Activated CD8-positive, alpha-beta memory T cell treated with anti-CD3 and anti-CD28 coated beads for 36 hours (primary cell): ENCODE results near the gene RDH16. TPM values are rescaled to one million over a fixed set of nuclear protein-coding genes. Genes with fewer than 3 reads are reported as not detected.
"Not testable (repeated sequence)": the region's sequence is repeated elsewhere in the genome, so short reads cannot be mapped to it uniquely, and the experiment has no call there.

Experiments
- CTCF ChIA-PET: fragments of 350-600 bp; sonication (Branson Sonifier 250); formaldehyde crosslinking; loops from one replicate; lab custom pipeline; 2021; ENCODE audit warnings: antibody characterized with exemption; lab: Charles Lee
- POLR2A ChIA-PET: fragments of 350-600 bp; sonication (Branson Sonifier 250); formaldehyde crosslinking; loops from one replicate; lab custom pipeline; 2021; ENCODE audit warnings: antibody characterized with exemption; lab: Charles Lee
- total RNA-seq, 2 experiments: library from RNA; stranded (reverse); gene quantifications; one replicate each; pipeline ENCODE4 v1.2.3, GENCODE V29; 2021

The RDH16 gene
- total RNA-seq, 2 experiments from 2014 or later, result 0.19 to 0.27 TPM

DNA sequence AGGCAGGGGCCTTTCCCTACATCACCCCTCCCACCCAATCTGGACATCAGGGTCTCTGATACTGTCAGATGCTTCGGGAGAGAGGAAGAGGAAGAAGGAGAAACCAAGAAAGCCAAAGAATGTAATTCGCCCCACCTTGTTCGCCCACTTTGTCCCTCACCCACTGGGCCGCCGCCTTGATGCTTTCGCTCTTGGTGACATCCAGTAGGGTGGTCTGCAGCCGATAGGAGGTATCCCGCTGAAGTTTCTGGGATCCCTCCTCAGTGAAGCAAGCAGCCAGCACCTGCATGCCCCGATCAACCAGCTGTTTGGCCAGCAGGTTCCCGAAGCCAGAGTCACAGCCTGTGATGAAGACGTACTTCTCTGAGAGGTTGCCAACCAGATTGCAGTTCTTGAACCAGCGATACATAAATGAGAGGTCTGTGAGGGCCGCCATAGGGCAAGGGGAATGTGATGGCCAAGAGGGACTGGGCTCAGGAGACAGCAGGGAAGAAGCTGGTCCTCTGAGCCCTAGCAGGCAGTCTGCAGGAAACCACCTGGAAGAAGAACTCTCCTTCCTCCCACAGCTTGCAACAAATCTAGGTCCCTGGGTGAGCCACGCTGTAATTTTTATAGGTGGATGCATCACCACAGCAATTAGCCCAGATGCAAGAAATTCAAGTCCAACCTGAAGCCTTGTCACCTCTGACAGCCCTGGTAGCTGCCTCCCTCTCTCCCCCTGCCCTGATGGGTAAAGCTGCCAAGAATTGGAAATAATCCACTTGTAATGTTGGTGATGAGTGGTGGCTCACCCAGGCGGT is 23.4 kb downstream of the RDH16 start, which contains the start of gene SDR9C7:
TSS of gene SDR9C7 (minus strand) at position 583 of the 800 bp plus-strand sequence. CDS start at position 436, 147 bp downstream.
- POLR2A ChIA-PET, result no interaction called here
- CTCF ChIA-PET, result no interaction called here

DNA sequence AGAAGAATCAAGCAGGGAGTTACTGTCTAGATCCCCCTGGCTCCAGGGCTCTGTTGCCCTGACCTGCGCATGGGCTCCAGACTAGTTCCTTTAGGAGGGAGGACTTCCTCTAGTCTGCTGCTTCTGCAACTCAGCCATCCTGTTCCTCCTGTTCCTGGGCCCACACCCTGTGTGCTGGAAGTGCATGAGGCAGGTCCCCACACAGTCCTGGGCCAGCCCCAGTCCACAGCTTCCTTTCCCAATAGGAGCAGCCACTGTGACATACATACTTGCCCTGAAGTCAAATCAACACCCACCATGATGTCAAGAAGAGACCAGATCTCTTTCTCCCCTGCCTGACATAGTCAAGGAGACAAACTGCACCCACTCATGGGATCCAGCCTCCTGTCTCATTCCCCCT is 24.5 kb downstream of the RDH16 start:
- ChIA-PET CTCF (no interaction called here), POLR2A (no interaction called here)

DNA sequence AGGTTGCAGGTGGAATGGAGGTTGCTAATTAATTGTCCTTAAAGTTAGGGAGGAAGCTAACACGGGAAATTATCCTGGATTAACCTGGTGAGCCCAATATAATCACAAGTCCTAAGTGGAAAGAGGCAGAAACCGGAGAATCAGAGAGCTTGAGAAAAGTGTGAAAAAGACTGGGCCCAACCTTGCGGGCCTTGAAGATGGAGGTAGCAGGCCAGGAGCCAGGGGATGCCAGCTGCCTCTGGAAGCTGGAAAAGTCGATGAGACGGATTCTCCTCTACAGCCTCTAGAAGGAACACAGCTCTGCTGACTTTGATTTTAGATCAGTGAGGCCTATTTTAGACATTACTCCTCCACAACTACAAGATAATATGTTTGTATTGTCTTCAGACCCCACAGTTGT is 25.3 kb downstream of the RDH16 start:
- CTCF ChIA-PET, result no interaction called here

DNA sequence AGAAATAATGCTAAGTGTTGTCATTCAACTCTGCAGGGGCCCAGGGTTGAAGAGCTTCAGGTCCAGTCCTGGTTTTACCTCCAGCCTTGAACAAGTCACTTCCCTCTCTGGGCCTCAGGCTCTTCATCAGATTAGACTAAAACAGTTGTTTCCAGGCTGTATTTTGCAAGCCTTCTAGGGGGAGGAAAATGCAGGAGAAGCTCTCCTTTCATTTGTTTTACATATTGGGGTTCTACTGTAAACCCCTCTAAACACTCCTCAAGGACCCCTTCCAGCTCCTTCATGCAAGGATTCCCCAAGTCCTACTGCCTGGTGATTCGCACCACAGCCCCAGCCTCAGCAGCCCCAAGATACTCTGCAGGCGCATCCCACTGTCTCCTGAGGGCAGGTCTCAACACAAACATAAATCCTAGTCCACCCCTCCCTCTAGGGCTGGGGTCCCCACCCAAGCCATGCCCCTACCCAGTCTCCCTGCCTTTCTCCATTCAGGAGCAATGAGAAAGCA is 25.9 kb downstream of the RDH16 start:
- ChIA-PET CTCF (no interaction called here), POLR2A (no interaction called here)

More for the DNA sequence above, 25.3 kb downstream of the RDH16 start:
- POLR2A ChIA-PET, result no interaction called here

DNA sequence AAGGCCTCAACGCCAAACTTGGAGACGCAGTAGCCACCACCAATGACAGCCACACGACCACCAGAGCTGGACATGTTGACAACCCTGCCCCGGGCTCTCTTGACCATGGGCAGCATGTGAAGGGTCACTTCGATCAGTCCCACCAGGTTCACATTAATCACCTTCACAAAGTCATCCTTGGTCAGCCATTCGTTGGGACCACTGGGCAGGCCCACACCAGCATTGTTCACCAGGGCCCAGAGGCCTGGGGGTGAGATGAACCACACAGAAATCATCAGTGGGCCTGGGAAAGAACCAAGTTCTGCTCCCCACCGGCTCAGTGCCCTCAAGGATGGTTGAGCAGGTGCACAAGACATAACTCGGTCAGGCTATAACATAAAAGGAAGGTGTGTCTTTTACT is 27.2 kb downstream of the RDH16 start:
- POLR2A ChIA-PET, result no interaction called here
- CTCF ChIA-PET, result no interaction called here

DNA sequence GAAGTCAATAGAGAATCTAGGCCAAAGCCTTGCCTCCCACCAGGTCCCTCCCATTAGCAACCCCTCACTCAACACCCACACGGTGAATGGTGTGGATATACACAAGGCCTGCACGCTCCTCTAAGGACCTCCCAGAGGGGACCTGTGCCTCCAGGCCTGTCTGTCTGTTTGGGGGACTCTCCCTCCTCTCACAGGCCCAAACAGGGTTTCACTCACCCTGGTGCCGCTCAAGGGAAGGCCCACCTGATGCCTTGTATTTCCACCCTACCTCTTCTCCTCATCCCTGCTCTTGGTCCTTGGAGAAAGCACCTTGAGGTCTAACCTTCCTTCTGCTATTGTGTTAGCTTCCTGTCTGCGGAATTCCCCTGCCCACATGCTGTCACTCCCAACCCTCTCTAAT is 27.6 kb downstream of the RDH16 start:
- ChIA-PET POLR2A (no interaction called here), CTCF (no interaction called here)

DNA sequence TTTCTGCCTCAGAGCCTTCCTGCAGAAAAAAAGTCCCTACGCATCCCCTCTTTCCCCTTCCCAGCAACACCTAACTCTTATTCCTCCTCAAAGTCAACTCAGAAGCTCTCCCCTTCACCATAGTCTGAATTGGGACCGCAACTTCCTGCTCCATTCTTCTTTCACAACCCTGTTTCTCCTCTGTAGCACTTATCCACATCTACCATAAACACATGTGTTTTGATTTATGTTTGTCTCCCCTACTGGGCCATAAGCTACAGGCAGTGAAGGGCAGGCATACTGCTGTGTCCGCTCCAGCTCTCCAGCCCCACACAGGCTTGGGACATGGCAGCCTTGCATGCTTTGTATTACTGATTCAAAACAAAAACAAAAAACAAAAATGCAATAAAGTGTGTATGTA is 29.1 kb downstream of the RDH16 start:
- ChIA-PET CTCF (no interaction called here), POLR2A (no interaction called here)

DNA sequence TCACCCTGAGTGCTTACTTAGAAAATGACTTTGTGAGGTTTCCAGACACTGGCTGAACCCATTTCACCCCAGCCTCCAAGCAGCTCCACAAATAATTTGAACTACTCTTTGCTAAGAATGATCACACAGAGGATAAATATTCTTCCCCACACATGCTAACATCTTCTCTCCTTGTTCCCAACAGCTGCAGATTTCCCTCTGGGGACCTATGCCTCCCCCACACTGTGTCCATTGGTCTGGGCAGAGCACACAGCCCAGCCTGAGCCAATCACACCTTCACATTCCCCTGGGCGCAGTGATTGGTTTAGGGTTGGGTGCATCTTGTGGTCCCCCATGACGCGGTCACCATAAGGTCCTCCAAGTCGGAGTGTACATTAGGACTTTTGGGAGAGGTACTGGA is 30.1 kb downstream of the RDH16 start:
- POLR2A ChIA-PET, result no interaction called here
- CTCF ChIA-PET, result no interaction called here

DNA sequence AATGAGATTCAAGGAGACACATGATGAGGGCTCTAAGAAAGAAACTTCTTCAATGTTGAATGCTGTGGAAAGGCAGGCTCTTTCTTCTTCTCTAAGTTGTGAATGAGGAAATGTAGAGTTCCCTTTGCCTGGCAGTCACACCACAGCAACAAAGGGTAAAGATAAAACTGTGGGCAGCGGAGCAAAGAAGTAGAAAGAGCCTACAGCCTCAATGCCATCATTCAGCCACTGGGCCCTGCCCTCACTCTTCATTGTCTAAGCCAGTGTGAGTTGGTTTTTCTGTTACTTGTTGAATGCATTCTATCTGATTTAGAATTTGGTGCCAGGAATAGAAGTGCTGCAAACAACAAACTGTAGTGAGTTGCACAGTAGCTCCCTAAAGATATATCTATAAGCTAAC is 35.4 kb downstream of the RDH16 start:
- POLR2A ChIA-PET, result no interaction called here
- CTCF ChIA-PET, result no interaction called here

DNA sequence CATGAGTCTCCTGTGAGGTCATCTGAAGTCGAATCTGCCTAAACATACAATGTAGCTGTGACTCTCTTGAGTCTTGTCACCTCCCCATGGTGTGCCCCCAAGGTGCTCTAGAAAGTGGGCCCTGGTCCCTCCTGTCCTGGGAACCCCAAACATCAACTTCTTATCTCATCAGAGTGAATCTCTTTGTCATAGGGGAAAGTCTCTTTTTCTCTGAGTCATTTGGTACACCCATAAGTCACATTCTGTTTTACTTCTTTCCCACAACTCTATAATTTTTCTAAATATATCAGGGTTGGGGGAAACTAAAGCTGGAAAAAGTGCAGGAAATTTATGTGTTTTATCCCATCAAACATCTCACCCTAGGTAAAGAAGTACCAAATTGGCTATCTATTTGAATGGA is 36.1 kb downstream of the RDH16 start:
- ChIA-PET POLR2A (no interaction called here), CTCF (no interaction called here)

DNA sequence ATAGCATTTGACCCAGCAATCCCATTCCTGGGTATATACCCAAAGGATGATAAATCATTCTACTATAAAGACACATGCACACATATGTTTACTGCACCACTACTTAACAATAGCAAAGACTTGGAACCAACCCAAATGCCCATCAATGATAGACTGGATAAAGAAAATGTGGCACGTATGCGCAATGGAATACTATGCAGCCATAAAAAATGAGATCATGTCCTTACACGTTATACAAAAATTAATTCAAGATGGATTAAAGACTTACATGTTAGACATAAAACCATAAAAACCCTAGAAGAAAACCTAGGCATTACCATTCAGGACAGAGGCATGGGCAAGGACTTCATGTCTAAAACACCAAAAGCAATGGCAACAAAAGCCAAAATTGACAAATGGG is 39.3 kb downstream of the RDH16 start:
- CTCF ChIA-PET, result interaction anchor here (0.7 kb wide), 1 partner anchor 341 kb away, joined by 3 read pairs; no protein-coding TSS in a partner anchor
- POLR2A ChIA-PET, result not testable (repeated sequence)

DNA sequence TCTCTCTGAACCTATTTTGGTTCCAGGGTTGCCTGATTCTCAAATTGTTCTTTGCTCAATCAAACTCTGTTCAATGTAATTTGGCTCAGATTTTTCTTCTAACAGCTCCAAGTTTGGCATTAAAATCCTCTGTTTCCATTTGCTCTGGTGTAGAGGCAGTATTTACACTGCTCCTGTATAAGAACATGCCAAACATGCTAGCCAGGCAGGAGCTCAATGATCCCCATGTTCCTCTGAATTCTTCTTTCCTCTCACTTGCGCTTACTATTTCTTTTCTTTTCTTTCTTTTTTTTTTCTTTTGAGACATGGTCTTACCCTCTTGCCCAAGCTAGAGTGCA is 40.4 kb downstream of the RDH16 start:
- CTCF ChIA-PET, result no interaction called here

DNA sequence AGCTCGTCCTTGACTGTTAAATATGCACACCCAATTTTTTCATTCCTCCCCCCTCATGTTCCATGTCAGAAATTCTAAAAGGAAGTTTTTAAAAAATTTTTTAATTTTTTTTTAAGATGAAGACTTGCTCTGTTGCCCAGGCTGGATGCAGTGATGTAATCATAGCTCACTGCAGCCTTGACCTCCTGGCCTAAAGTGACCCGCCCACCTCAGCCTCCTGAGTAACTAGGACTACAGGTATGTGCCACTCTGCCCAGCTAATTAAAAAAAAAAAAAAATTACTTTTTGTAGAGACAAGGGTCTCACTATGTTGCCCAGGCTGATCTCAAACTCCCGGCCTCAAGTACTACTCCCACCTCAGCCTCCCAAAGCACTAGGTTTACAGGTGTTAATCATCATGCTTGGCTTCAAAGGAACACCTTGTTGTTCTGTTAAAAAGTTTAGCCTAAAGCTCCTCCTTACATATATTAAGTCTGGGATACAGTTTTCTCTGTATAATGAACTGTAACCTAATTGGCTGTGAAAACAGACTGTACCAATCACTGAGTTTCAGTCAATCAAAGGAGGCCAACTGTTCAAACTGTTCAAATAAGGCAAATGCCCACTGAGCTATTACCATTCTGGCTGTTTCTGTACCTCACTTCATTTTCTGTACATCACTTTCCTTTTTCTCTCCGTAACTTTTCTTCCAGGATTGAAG is 41.0 kb downstream of the RDH16 start:
- POLR2A ChIA-PET, result no interaction called here
- CTCF ChIA-PET, result no interaction called here

More for the DNA sequence above, 40.4 kb downstream of the RDH16 start:
- POLR2A ChIA-PET, result no interaction called here

DNA sequence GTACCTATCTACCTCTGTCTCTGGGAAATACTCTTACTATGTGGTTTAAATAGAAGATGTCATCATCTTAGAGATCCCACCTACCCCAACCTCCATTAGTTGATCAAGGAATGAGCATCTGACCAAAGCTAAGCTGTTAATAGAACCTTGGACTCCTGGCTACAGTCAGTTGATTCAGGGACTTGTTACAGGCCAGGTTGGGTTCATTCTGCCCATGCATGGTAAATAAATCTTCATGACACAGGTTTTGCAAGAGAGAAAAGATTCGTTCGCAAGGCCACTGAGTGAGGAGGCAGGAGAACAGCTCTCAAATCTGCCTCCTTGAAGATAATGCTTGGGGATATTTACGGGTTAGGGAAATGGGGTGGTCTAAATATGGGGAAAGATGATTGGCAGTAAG is 42.7 kb downstream of the RDH16 start:
- POLR2A ChIA-PET, result no interaction called here
- CTCF ChIA-PET, result no interaction called here

DNA sequence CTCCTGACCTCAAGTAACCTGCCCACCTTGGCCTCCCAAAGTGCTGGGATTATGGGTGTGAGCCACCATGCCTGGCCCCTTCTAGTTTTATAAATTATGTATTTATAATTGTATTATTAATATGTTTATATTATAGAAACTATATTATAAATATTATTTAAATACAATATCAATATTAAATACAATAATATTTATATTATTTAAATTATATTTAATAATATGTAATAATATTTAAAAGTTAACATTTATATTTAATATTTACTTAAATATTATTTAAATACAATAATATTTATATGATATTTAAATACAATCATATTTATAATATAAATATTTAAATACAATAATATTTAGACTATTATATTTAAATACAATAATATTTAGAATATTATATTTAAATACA is 43.2 kb downstream of the RDH16 start:
- ChIA-PET POLR2A (no interaction called here), CTCF (no interaction called here)

DNA sequence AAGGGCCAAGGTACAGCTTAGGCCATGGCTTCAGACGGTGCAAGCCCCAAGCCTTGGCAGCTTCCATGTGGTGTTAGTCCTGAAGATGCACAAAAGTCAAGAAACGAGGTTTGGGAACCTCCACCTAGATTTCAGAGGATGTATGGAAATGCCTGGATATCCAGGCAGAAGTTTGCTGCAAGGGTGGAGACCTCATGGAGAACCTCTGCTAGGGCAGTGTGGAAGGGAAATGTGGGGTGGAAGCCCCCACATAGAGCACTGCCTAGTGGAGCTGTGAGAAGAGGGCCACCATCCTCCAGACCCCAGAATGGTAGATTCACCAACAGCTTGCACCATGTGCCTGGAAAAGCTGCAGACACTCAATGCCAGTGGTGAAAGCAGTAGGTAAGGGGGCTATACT is 48.0 kb downstream of the RDH16 start:
- POLR2A ChIA-PET, CTCF ChIA-PET: not testable (repeated sequence)

DNA sequence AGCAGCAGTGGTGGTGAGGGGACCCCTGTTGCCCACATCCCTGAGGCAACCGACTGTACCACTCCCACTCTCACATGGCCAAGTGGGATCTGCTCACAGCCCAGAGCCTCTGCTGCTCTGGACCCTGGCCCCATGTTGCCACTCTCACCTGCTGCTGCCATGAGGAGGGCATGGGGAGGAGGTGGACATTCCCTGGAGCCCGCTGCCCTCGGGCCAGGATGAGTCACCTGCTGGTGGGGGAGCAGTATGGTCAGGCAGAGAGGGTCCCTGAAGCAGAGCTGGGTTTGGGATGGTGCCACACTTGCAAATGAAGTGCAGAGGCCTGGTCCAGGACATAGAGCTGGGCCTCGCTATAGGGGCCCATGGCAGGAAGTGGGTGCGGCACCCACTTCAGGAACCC is 49.3 kb downstream of the RDH16 start:
- ChIA-PET POLR2A (no interaction called here), CTCF (no interaction called here)

DNA sequence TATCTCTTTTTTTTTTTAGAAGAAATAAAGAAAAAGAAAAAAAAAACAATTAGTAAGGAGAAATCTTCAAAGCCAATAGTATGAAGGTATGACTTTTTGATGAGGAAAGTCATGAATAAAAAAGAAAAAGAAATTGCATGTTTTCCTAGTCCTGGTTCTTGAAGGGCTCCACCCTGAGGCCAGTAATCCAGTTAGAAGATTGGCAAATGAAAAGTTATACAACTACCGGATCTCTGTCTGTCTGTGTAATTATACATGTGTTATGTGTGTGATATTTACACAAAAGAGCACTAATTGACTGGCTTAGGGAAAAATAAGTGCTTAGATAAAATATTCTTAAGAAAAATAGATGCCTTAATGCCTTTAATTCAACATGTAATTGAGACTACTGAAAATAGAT is 51.6 kb downstream of the RDH16 start:
- ChIA-PET CTCF (no interaction called here), POLR2A (no interaction called here)

DNA sequence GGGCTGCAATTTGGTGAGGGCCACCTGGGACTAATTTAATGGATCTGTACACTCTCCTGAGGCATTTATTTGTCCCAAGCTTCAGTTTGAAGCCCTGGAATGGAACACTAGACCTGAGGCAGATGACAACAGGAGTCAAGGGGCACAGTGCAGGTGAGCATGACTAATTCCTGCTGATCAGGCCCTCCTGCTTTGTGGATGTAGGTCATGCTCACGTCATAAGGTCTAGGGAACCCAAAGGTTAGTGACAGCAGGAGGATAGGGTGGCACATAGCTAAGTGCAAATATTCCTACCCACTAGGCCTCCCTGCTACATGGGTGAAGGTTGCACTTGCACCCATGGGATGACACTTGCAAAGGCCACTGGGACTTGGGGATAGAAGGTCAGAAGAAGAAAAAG is 54.0 kb downstream of the RDH16 start:
- ChIA-PET CTCF (no interaction called here), POLR2A (no interaction called here)
